Measurements from ENCODE around the gene MAP4K2.

DNA sequence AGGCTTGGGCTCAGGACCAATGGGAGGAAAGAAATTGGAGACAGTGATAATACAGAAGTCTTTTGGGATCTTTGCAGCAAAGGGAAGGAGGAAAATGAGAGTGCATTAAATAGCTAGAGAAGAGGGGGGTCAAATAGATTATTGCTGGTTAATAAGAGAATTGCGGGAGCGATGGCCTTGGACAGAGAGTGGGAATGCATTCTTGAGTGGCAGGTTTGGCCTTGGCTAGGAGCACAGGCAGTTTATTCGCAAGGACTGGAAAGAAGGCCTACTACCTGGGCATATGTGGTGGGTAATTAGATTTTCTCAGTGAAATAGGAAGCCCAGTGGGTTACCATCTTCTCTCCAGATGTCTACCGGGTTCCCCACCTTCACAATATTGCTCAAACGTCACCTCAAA lies 10.8 kb upstream of the MAP4K2 start:
- no peak for TF ChIP-seq POLR2A (IDR thresholded peaks at IDR 0.05)
- TF ChIP-seq, protein P1, sequence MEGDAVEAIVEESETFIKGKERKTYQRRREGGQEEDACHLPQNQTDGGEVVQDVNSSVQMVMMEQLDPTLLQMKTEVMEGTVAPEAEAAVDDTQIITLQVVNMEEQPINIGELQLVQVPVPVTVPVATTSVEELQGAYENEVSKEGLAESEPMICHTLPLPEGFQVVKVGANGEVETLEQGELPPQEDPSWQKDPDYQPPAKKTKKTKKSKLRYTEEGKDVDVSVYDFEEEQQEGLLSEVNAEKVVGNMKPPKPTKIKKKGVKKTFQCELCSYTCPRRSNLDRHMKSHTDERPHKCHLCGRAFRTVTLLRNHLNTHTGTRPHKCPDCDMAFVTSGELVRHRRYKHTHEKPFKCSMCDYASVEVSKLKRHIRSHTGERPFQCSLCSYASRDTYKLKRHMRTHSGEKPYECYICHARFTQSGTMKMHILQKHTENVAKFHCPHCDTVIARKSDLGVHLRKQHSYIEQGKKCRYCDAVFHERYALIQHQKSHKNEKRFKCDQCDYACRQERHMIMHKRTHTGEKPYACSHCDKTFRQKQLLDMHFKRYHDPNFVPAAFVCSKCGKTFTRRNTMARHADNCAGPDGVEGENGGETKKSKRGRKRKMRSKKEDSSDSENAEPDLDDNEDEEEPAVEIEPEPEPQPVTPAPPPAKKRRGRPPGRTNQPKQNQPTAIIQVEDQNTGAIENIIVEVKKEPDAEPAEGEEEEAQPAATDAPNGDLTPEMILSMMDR (IDR thresholded peaks at IDR 0.05) = no peak
